Activated T-cell treated with anti-CD3 and anti-CD28 coated beads, Interleukin-2, amount 50 U/mL, for 24 hours (primary cell): Measurements from ENCODE around the gene PXN.
"Not testable (repeated sequence)": the region's sequence is repeated elsewhere in the genome, so short reads cannot be mapped to it uniquely, and the experiment has no call there.

Source experiments
- DNase-seq: peaks from one replicate; pipeline ENCODE4 v3.0.0-alpha.2; 2020
- H3K27ac Mint-ChIP-seq: 2 replicates; pipeline ENCODE4 v1.8.0; 2020; ENCODE audit warnings: mild to moderate bottlenecking, mixed read lengths
- H3K27me3 Mint-ChIP-seq: 2 replicates; pipeline ENCODE4 v1.8.0; 2020; ENCODE audit warnings: mixed read lengths
- H3K36me3 Mint-ChIP-seq: 2 replicates; pipeline ENCODE4 v1.8.0; 2020; ENCODE audit warnings: low read depth, mixed read lengths
- H3K4me1 Mint-ChIP-seq: 2 replicates; pipeline ENCODE4 v1.8.0; 2020; ENCODE audit warnings: low read depth, mixed read lengths
- H3K4me3 Mint-ChIP-seq: 2 replicates; pipeline ENCODE4 v1.8.0; 2020; ENCODE audit warnings: mild to moderate bottlenecking, moderate library complexity, mixed read lengths
- H3K9me3 Mint-ChIP-seq: 2 replicates; pipeline ENCODE4 v1.8.0; 2020; ENCODE audit warnings: mixed read lengths

Gene PXN

DNA sequence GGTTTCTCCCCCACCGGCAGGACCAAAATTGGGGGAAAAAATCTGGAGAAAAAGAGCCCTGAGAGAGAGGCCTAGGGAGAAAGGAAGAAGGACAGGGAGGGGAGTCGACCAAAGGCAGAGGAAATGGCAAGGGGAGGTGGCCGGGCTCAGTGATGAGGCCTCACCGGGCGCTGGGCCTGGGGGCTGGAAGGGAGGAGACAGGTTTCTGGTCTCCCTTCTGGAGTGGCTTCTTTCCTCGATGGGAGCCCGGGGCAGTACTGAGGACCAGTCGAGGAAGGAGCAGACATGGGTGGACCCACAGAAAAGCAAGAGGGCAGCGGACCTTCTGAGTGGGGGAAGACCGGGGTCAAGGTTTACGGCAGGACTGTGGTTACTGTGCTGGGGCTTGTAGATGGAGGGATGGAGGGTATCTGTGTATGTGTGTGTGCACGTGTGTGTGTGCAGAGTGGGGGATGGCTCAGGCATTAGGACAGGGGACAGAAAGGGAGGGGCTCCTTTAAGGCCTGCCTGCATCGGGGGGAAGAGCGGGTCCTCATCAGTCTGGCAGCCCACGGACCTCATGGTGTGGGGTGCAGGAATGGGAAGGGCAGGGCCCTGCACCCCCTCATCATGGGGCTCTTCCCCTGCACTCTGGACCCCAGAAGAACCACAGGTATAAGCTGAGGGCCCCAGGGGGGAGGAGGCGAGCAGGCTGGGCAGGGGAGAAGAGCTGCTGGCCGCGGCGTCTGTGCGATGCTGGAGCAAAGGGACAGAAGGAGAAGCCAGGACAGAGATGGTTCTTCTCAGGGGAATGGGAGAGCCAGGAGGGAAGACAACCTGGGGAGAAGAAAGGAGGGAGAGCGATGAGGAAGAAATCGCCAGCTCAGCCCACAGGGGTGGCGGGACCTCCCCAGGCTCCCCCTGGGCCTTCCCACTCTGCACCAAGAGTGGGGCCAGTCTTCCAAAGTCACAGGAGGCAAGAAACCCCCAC lies 49.5 kb downstream of the PXN start:
- Mint-ChIP-seq H3K9me3 (no peaks in the 10 kb centered on the region), H3K4me3 (no peak overlapping the region), H3K27ac (peak overlapping the region; percentile 65), H3K36me3 (peaks cover 74% of the 10 kb centered on the region), H3K4me1 (no peaks in the 10 kb centered on the region), H3K27me3 (no peaks in the 10 kb centered on the region)
- no peak for DNase-seq

DNA sequence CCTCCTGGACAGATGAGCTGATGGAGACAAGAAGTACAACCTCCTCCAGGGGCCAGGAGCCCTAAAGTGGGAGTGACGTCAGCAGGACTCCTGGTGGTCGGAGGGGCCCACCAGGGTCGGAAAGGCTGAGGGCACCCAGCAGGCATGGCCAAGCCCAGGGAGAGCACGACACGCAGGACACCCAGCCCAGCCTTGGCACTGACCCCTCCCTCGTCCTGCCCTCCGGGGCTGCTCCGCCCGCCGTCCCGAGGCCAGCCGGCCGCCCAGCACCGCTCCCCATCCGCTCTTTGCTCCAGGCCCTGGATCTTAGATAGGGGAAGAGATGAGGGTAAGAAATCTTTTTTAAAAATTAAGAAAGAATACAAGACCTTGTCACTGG lies 50.2 kb downstream of the PXN start:
- Mint-ChIP-seq H3K27me3 (no peaks in the 10 kb centered on the region), H3K4me3 (no peak overlapping the region), H3K27ac (peak overlapping the region; percentile 65), H3K36me3 (peaks cover 74% of the 10 kb centered on the region), H3K9me3 (no peaks in the 10 kb centered on the region), H3K4me1 (no peaks in the 10 kb centered on the region)
- no peak for DNase-seq

DNA sequence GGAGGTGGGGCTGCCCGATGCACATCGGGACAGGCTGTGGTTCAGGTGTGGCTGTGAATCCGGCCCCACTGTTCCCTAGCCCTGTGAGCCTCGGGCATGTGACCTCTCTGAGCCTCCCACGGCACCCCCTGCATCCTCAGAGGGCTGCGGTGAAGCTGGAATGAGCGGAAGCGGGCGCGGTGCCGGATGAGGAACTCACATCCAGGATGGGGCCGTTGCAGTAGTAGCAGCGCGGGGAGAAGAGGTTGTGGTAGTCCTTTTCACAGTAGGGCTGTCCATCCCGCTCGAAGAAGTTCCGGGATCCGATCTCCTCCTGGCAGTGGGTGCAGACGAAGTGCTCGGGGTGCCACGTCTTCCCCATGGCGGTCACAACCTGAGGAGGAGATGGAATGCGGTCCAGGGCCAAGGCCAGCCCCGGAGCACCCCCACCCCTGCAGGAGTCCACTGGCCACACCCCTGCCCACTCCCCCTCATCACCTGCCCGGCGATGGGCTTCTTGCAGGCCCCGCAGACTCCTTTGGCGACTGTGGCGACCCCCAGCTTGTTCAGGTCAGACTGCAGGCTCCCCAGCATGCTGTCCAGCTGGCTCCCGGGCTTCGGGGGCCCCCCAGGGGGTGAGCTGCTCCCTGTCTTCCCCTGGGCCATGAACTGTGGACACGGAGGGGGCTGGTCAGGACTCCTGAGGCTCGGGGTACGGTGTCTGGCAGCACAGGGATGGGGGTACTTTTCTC lies 50.7 kb downstream of the PXN start:
- H3K9me3 Mint-ChIP-seq = no peaks in the 10 kb centered on the region
- DNase-seq = no peak
- peaks cover 74% of the 10 kb centered on the region for H3K36me3 Mint-ChIP-seq
- H3K27me3 Mint-ChIP-seq = no peaks in the 10 kb centered on the region
- no peaks in the 10 kb centered on the region for H3K4me1 Mint-ChIP-seq
- H3K27ac Mint-ChIP-seq = no peak overlapping the region
- H3K4me3 Mint-ChIP-seq = no peak overlapping the region

- Mint-ChIP-seq H3K4me3 (no peak overlapping the region), H3K4me1 (no peaks in the 10 kb centered on the region), H3K36me3 (peaks cover 70% of the 10 kb centered on the region), H3K27me3 (no peaks in the 10 kb centered on the region), H3K9me3 (no peaks in the 10 kb centered on the region), H3K27ac (no peak overlapping the region)
- no peak for DNase-seq
Measured at GRCh38 chr12:120213758-120214157, 51.8 kb downstream of the PXN start.

- H3K27ac Mint-ChIP-seq, DNase-seq, H3K27me3 Mint-ChIP-seq, H3K9me3 Mint-ChIP-seq, H3K4me3 Mint-ChIP-seq, H3K4me1 Mint-ChIP-seq: not testable (repeated sequence)
- peaks cover 67% of the 10 kb centered on the region for H3K36me3 Mint-ChIP-seq
Measured at GRCh38 chr12:120213182-120213581, 52.3 kb downstream of the PXN start.

GRCh38 chr12:120212301-120212700 lies 53.2 kb downstream of the PXN start:
- H3K27ac Mint-ChIP-seq = no peak overlapping the region
- peaks cover 73% of the 10 kb centered on the region for H3K36me3 Mint-ChIP-seq
- H3K4me3 Mint-ChIP-seq = no peak overlapping the region
- no peak for DNase-seq
- H3K27me3 Mint-ChIP-seq = no peaks in the 10 kb centered on the region
- H3K9me3 Mint-ChIP-seq = no peaks in the 10 kb centered on the region
- no peaks in the 10 kb centered on the region for H3K4me1 Mint-ChIP-seq

GRCh38 chr12:120211904-120212283 lies 53.6 kb downstream of the PXN start:
- DNase-seq = no peak
- Mint-ChIP-seq H3K4me3 (no peak overlapping the region), H3K4me1 (no peaks in the 10 kb centered on the region), H3K36me3 (peaks cover 75% of the 10 kb centered on the region), H3K27me3 (no peaks in the 10 kb centered on the region), H3K9me3 (no peaks in the 10 kb centered on the region), H3K27ac (peak overlapping the region; percentile 83)

DNA sequence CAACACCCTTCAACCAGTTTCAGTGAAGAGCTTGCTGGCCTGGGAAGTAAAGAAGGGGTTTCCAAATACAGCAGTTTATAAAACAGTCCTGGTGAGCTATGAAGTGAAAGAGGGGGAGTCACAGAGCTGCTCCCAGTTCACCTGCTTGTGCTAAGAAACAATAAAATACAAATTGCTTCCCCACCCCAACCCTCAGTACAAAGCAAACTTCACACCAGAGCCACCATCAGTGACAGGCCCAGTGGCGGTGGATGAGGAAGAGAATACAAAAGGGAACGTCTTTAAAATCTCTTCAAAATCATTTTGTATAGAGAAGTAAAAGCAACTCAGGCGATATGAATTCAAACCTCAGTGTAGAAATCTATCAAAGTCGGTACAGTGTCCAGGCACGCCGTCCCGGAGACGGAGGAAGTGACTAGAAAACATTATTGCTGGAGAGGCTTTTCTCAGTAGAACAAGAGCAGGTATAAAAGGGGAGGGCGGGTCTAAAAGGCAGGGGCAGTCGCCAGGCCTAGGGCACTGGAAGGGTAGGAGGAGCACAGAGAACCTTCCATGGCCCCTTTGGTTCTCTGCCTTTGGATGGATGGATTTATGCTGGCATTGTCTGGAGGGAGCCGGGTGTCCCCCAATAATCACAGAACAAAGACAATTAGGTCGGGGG lies 54.2 kb downstream of the PXN start:
- Mint-ChIP-seq H3K27ac (peak overlapping the region; percentile 83), H3K4me3 (no peak overlapping the region), H3K9me3 (no peaks in the 10 kb centered on the region), H3K4me1 (no peaks in the 10 kb centered on the region), H3K27me3 (no peaks in the 10 kb centered on the region), H3K36me3 (peaks cover 79% of the 10 kb centered on the region)
- no peak for DNase-seq

DNA sequence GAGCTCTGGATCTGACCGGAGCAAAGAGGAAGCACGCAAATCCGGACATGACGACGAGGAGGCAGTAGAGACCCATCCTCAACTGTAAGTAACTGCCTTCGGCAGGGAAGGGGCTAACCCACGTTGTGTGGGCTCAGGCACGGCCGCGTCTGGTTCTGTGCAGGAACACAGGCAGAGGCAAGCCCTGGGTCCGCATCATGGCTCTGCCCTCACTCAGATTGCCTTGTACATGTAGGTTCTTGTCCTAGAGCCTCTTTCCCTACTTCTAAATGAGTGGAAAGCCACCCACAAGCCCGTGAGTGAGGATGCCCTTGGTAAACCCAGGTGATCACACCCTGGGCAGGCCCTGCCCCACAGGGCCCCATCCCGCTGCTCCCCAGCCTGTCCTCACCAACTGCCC lies 55.7 kb downstream of the PXN start:
- Mint-ChIP-seq H3K36me3 (peaks cover 69% of the 10 kb centered on the region), H3K27me3 (no peaks in the 10 kb centered on the region), H3K9me3 (no peaks in the 10 kb centered on the region), H3K4me1 (no peaks in the 10 kb centered on the region), H3K27ac (no peak overlapping the region), H3K4me3 (no peak overlapping the region)
- DNase-seq = no peak

DNA sequence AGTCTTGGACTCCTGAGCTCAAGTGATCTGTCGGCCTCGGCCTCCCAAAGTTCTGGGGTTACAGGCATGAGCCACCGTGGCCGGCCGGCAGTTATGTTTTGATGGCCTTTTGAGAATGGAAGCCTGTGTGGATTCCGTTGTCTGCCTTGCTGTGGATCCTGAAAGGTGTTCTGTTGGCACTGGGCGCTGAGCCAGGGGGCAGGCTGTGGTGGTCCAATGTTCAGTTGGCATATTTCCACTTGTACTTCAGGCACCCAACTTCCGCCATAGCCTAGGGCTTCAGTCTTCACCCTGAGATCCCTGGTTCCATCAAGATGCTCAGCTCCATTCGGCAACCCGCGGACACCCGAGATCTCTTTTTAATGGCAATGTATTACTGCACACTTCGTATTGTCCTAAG lies 58.3 kb downstream of the PXN start:
- Mint-ChIP-seq H3K4me1 (peaks cover 9% of the 10 kb centered on the region), H3K27ac (no peak overlapping the region), H3K4me3 (no peak overlapping the region)

DNA sequence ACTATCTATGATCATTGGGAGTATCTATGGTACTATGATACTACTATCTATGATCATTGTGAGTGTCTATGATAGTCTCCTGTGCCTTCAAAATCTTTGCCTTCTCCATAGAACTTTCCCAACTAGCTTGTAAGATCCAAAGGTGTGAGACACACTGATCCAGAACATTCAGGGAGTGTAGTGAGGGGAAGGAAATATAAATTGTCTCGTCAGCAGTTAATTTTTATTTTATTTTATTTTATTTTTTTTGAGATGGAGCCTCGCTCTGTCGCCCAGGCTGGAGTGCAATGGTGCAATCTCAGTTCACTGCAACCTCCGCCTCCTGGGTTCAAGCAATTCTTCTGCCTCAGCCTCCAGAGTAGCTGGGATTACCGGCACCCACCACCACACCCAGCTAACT lies 58.7 kb downstream of the PXN start:
- H3K27ac Mint-ChIP-seq, H3K4me3 Mint-ChIP-seq, H3K9me3 Mint-ChIP-seq, DNase-seq, H3K27me3 Mint-ChIP-seq: not testable (repeated sequence)
- peaks cover 43% of the 10 kb centered on the region for H3K36me3 Mint-ChIP-seq
- H3K4me1 Mint-ChIP-seq = peaks cover 12% of the 10 kb centered on the region

More for the DNA sequence above, 58.3 kb downstream of the PXN start:
- Mint-ChIP-seq H3K27me3 (no peaks in the 10 kb centered on the region), H3K36me3 (peaks cover 45% of the 10 kb centered on the region), H3K9me3 (no peaks in the 10 kb centered on the region)
- DNase-seq = no peak

DNA sequence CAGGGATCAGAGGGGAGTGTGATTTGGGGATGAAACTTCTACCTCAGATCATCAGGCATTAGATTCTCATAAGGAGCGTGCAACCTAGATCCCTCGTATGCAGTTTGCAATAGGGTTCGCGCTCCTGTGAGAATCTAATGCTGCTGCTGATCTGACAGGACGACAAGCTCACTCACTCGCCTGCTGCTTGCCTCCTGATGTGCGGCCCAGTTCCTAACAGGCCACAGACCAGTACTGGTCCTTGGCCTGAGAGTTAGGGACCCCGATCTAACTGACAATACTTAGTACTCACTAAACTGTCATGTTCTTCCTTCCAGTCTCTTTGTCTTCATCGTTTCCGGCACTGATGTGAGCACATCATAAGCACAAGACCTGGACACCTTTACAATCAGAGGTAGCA lies 59.3 kb downstream of the PXN start:
- no peaks in the 10 kb centered on the region for H3K27me3 Mint-ChIP-seq
- H3K36me3 Mint-ChIP-seq = peaks cover 39% of the 10 kb centered on the region
- no peak for DNase-seq
- no peaks in the 10 kb centered on the region for H3K9me3 Mint-ChIP-seq
- peak overlapping the region; percentile 47 for H3K27ac Mint-ChIP-seq
- H3K4me1 Mint-ChIP-seq = peaks cover 12% of the 10 kb centered on the region
- H3K4me3 Mint-ChIP-seq = no peak overlapping the region

DNA sequence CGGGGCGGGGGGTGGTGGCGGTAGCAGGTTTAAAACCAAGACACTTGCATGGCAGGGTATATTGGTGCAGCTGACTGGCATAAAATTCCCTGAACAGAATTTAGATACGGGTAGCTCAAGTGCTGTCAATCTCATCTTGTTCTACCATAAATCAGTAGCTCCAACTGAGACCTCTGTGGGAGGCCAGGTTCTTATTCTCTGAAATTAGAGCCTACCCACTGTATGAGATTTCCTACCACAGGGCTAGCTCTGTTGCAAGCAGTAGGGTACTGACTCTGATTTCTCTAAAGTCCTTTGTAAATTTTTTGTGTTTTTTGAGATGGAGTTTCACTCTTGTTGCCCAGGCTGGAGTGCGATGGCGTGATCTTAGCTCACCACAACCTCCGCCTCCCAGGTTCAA lies 61.4 kb downstream of the PXN start:
- Mint-ChIP-seq H3K4me3 (no peak overlapping the region), H3K4me1 (peaks cover 17% of the 10 kb centered on the region), H3K9me3 (no peaks in the 10 kb centered on the region), H3K27me3 (no peaks in the 10 kb centered on the region), H3K36me3 (peaks cover 42% of the 10 kb centered on the region), H3K27ac (no peak overlapping the region)
- DNase-seq = no peak

- Mint-ChIP-seq H3K9me3 (no peaks in the 10 kb centered on the region), H3K4me1 (peaks cover 48% of the 10 kb centered on the region), H3K36me3 (peaks cover 61% of the 10 kb centered on the region), H3K4me3 (peak overlapping the region; percentile 98), H3K27ac (peak overlapping the region; percentile 99), H3K27me3 (no peaks in the 10 kb centered on the region)
- no peak for DNase-seq
Measured at GRCh38 chr12:120200364-120200800, 65.1 kb downstream of the PXN start.
